IMR-90 (cell line): ENCODE data around the gene WFDC10A. TPM values are rescaled to one million over a fixed set of nuclear protein-coding genes. Genes with fewer than 3 reads are reported as not detected.
"Not testable (repeated sequence)": the region's sequence is repeated elsewhere in the genome, so short reads cannot be mapped to it uniquely, and the experiment has no call there.

Source experiments
- ATAC-seq: fragments of 200-7000 bp; cut with Tn5 transposase; 2 replicates; pipeline ENCODE4 v1.9.1; 2020; ENCODE audit warnings: low read depth, mild to moderate bottlenecking, moderate library complexity
- BruUV-seq: library from RNA; stranded (reverse); fragments of 400-500 nt; replicated peaks from 2 replicates; lab custom pipeline; 2021; lab: Mats Ljungman, UMichigan
- CTCF ChIA-PET: fragments of 300-600 bp; formaldehyde crosslinking; extraction: SDS; loops from one replicate; lab custom pipeline; 2021; ENCODE audit warnings: antibody characterized with exemption; lab: Yijun Ruan, JAX
- POLR2A ChIA-PET: fragments of 300-600 bp; sonication (Branson Sonifier 250); formaldehyde crosslinking; loops from one replicate; lab custom pipeline; 2022; ENCODE audit warnings: antibody characterized with exemption; ENCODE audit not compliant: unreplicated experiment; lab: Charles Lee
- DNase-seq: peaks from one replicate; pipeline ENCODE4 v3.0.0; 2013
- H2AFZ ChIP-seq: replicated peaks from 2 replicates; pipeline ENCODE3; 2013; ENCODE audit warnings: low read length, mild to moderate bottlenecking; ENCODE audit not compliant: poor library complexity
- H2AK5ac ChIP-seq: 2 replicates; pipeline ENCODE4 v1.6.1; 2013; ENCODE audit warnings: low read depth, low read length, inconsistent platforms
- H2AK9ac ChIP-seq: replicated peaks from 2 replicates; pipeline ENCODE3; 2013; ENCODE audit warnings: mild to moderate bottlenecking, low read depth, low read length, moderate library complexity; ENCODE audit not compliant: poor library complexity
- H2BK120ac ChIP-seq: 2 replicates; pipeline ENCODE4 v1.6.1; 2013; ENCODE audit warnings: low read depth, low read length, inconsistent platforms
- H2BK15ac ChIP-seq: 3 replicates; pipeline ENCODE4 v1.6.1; 2013; ENCODE audit warnings: low read depth, low read length, inconsistent platforms
- H2BK20ac ChIP-seq: 2 replicates; pipeline ENCODE4 v1.6.1; 2013; ENCODE audit warnings: low read depth, mild to moderate bottlenecking, inconsistent platforms, low read length, moderate library complexity
- H2BK5ac ChIP-seq: 2 replicates; pipeline ENCODE4 v1.6.1; 2013; ENCODE audit warnings: mild to moderate bottlenecking, low read depth, low read length, inconsistent platforms; ENCODE audit not compliant: poor library complexity, severe bottlenecking
- H3K14ac ChIP-seq: replicated peaks from 2 replicates; pipeline ENCODE4 v1.6.1; 2013; ENCODE audit warnings: low read depth, low read length, inconsistent platforms
- H3K18ac ChIP-seq: 2 replicates; pipeline ENCODE4 v1.6.1; 2013; ENCODE audit warnings: low read depth, low read length, control low read depth
- H3K23ac ChIP-seq: 2 replicates; pipeline ENCODE4 v1.6.1; 2013; ENCODE audit warnings: low read depth, low read length, inconsistent platforms
- H3K27ac ChIP-seq: 2 replicates; pipeline ENCODE4 v1.5.1; 2013; ENCODE audit warnings: mild to moderate bottlenecking, control low read depth, low read length; ENCODE audit not compliant: insufficient read depth
- H3K27me3 ChIP-seq: 2 replicates; pipeline ENCODE4 v1.6.1; 2013; ENCODE audit warnings: low read length; ENCODE audit not compliant: control insufficient read depth, insufficient read depth
- H3K36me3 ChIP-seq: 2 replicates; pipeline ENCODE4 v1.6.1; 2013; ENCODE audit warnings: low read length, mixed read lengths; ENCODE audit not compliant: control insufficient read depth, insufficient read depth
- H3K4ac ChIP-seq: 2 replicates; pipeline ENCODE4 v1.6.1; 2013; ENCODE audit warnings: low read depth, low read length, inconsistent platforms
- H3K4me1 ChIP-seq: 2 replicates; pipeline ENCODE4 v1.6.1; 2013; ENCODE audit warnings: low read length, mixed read lengths; ENCODE audit not compliant: control insufficient read depth, insufficient read depth
- H3K4me2 ChIP-seq: 2 replicates; pipeline ENCODE4 v1.6.1; 2013; ENCODE audit warnings: low read depth, mild to moderate bottlenecking, control low read depth, low read length, moderate library complexity
- H3K4me3 ChIP-seq: 2 replicates; pipeline ENCODE4 v1.5.1; 2013; ENCODE audit warnings: low read depth, mild to moderate bottlenecking, control low read depth, low read length, moderate library complexity; ENCODE audit not compliant: insufficient read depth
- H3K56ac ChIP-seq: 2 replicates; pipeline ENCODE4 v1.6.1; 2013; ENCODE audit warnings: low read length, inconsistent platforms; ENCODE audit not compliant: insufficient read depth; ENCODE audit errors: extremely low read depth
- H3K79me1 ChIP-seq, 2 experiments: 2 replicates each; pipeline ENCODE4 v1.6.1; 2013; ENCODE audit warnings: low read length in 2 of 2, inconsistent platforms in 1 of 2, low read depth in 1 of 2
- H3K9ac ChIP-seq: 2 replicates; pipeline ENCODE4 v1.6.1; 2013; ENCODE audit warnings: low read depth, low read length, control low read depth
- H3K9me1 ChIP-seq: 2 replicates; pipeline ENCODE4 v1.6.1; 2013; ENCODE audit warnings: low read length, inconsistent platforms; ENCODE audit not compliant: insufficient read depth
- H3K9me3 ChIP-seq: 2 replicates; pipeline ENCODE4 v1.6.1; 2013; ENCODE audit warnings: low read length; ENCODE audit not compliant: control insufficient read depth, insufficient read depth
- H4K20me1 ChIP-seq: 2 replicates; pipeline ENCODE4 v1.6.1; 2013; ENCODE audit warnings: low read length, inconsistent platforms; ENCODE audit not compliant: insufficient read depth
- H4K5ac ChIP-seq: 2 replicates; pipeline ENCODE4 v1.6.1; 2013; ENCODE audit warnings: mild to moderate bottlenecking, low read depth, low read length, control low read depth
- H4K8ac ChIP-seq, 2 experiments: 2 replicates each; pipeline ENCODE4 v1.6.1; 2013; ENCODE audit warnings: low read depth in 2 of 2, low read length in 2 of 2, control low read depth in 1 of 2, inconsistent platforms in 1 of 2
- H4K91ac ChIP-seq: 2 replicates; pipeline ENCODE4 v1.6.1; 2013; ENCODE audit warnings: low read depth, low read length, inconsistent platforms; ENCODE audit not compliant: insufficient read depth
- CEBPB ChIP-seq: IDR thresholded peaks from 2 replicates; pipeline ENCODE4 v1.6.1; 2012; ENCODE audit warnings: low read depth, low read length, improper control_type of control experiment
- RAD21 ChIP-seq: IDR thresholded peaks from 2 replicates; pipeline ENCODE4 v1.6.1; 2012; ENCODE audit warnings: low read length, improper control_type of control experiment
- WGBS, 2 experiments: methylation state at CpG; one replicate each; pipeline versions ENCODE4 v1.1.5 to v1.1.7; 2013; ENCODE audit warnings: missing lambda C conversion rate in 2 of 2; ENCODE audit not compliant: insufficient read length in 1 of 2; ENCODE audit errors: extremely low coverage in 2 of 2; 5-methylcytosine and 5-hydroxymethylcytosine counted together
- dilution Hi-C: fragments of 300-500 bp; cut with HindIII; formaldehyde crosslinking; loops from one replicate; pipeline ENCODE4 v1.14.3; 2018; ENCODE audit warnings: low sequenced_read_pairs; ENCODE audit not compliant: unreplicated experiment
- in situ Hi-C: fragments of 300-500 bp; cut with MboI; formaldehyde crosslinking; loops from 3 replicates; pipeline ENCODE4 v1.14.3; 2019; ENCODE audit warnings: low sequenced_read_pairs, inconsistent platforms, mixed read lengths
- intact Hi-C: fragments of 100-400 bp; cut with micrococcal nuclease; formaldehyde crosslinking; loops from 2 replicates; pipeline ENCODE4 v1.10.0; 2022
- polyA plus RNA-seq, 3 experiments: library from polyadenylated mRNA; depleted of rRNA; stranded (reverse); fragments of >200 nt; gene quantifications; 2 replicates each; pipeline ENCODE4 v1.2.3, GENCODE V29; 2012; ENCODE audit warnings: low replicate concordance in 1 of 3
- total RNA-seq: library from RNA; depleted of rRNA; stranded (reverse); fragments of >200 nt; gene quantifications from 2 replicates; pipeline ENCODE4 v1.2.3, GENCODE V29; 2012

Gene WFDC10A
- total and polyA plus RNA-seq, 2 of the 4 experiments (the other 2 are of a cell fraction): not detected

DNA sequence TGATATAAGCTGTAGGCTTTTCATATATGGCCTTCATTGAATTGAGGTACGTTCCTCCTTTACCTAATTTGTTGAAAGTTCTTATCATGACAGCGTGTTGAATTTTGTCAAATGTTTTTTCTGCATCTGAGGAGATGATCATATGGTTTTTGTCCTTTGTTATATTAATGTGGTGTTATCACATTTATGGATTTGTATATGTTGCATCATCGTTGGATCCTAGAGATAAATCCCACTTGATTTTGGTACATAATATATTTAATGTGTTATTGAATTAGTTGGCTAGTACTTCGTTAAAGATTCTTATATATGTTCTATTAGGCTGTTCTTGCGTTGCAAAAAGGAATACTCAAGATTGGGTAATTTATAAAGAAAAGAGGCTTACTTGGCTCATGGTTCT, 10.1 kb downstream of the WFDC10A start:
- no peak overlapping the region for H3K18ac ChIP-seq
- in situ Hi-C loops: no loop called here
- H3K14ac ChIP-seq: no peak overlapping the region
- H3K56ac ChIP-seq: no peak overlapping the region
- H3K9ac ChIP-seq: no peak overlapping the region
- no peak overlapping the region for H3K23ac ChIP-seq
- TF ChIP-seq CEBPB: peak; percentile 46; the same call in 1 of the 2 replicates
- no peak for TF ChIP-seq RAD21
- no peak overlapping the region for H2AFZ ChIP-seq
- POLR2A ChIA-PET: no interaction called here
- no peaks in the 10 kb centered on the region for H3K79me1 ChIP-seq
- H3K4me2 ChIP-seq: no peak overlapping the region
- no peak overlapping the region for H2BK5ac ChIP-seq
- no peak overlapping the region for H4K91ac ChIP-seq
- no peak overlapping the region for H2AK5ac ChIP-seq
- no peaks in the 10 kb centered on the region for H3K36me3 ChIP-seq
- no peak overlapping the region for H3K4me3 ChIP-seq
- BruUV-seq: no TSS peak
- dilution Hi-C loops: no loop called here
- H4K20me1 ChIP-seq: no peaks in the 10 kb centered on the region
- H3K9me3 ChIP-seq: no peaks in the 10 kb centered on the region
- no peak overlapping the region for H3K4ac ChIP-seq
- H3K27ac ChIP-seq: no peak overlapping the region
- H2BK20ac ChIP-seq: no peak overlapping the region
- no peaks in the 10 kb centered on the region for H3K4me1 ChIP-seq
- 35% methylated on average over 2 of the region's 5 CpGs; no CpG with 5 or more reads in 1 of the 2 experiments for WGBS, 2 experiments
- intact Hi-C loops: no loop called here
- H3K27me3 ChIP-seq: no peaks in the 10 kb centered on the region
- no peak overlapping the region for H2AK9ac ChIP-seq
- no peak overlapping the region for H2BK120ac ChIP-seq
- H2BK15ac ChIP-seq: no peak overlapping the region
- no peak for DNase-seq
- no peak overlapping the region for H4K8ac ChIP-seq
- CTCF ChIA-PET: interaction anchor here (1.2 kb wide), 1 partner anchor 10 kb away, joined by 3 read pairs; the partner anchor contains the start of gene WFDC10A
- ATAC-seq: no peak
- H3K9me1 ChIP-seq: no peaks in the 10 kb centered on the region
- H4K5ac ChIP-seq: no peak overlapping the region

DNA sequence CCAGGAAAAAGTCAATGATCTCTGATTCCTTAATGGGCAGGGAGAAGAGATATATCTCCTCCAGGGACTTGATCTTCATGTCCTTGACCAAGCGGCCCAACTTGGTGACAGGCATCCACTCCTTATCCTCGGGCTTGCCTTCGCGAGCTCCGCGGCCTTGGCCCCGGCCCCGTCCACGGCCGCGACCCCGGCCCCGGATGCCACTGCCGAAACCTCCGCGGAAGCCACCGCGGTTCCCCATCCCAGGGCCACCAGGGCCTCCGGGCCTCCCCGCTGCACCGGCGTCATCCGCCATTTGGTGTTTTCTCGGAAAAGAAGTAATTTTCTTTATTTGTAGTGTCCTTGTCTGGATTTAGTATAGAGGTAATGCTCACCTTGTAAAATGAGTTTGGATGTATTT, 11.5 kb downstream of the WFDC10A start:
- H3K9me1 ChIP-seq, H3K14ac ChIP-seq, H3K4me3 ChIP-seq, POLR2A ChIA-PET, H3K56ac ChIP-seq, BruUV-seq, H2BK120ac ChIP-seq, H3K9ac ChIP-seq, in situ Hi-C loops, H3K4ac ChIP-seq, H3K36me3 ChIP-seq, H3K4me1 ChIP-seq, H3K18ac ChIP-seq, DNase-seq, H2AK5ac ChIP-seq, H2AFZ ChIP-seq, H3K79me1 ChIP-seq, H3K27me3 ChIP-seq, H3K23ac ChIP-seq, ATAC-seq, H4K91ac ChIP-seq, H2BK20ac ChIP-seq, H4K8ac ChIP-seq, CTCF ChIA-PET, H2BK15ac ChIP-seq, H3K9me3 ChIP-seq, H2AK9ac ChIP-seq, dilution Hi-C loops, intact Hi-C loops, H4K20me1 ChIP-seq, H4K5ac ChIP-seq, H2BK5ac ChIP-seq, H3K4me2 ChIP-seq, H3K27ac ChIP-seq: not testable (repeated sequence)
- no CpG with 5 or more reads among the region's 24 CpGs for WGBS, 2 experiments
